ENCODE results near the gene NKAIN2. TPM values are rescaled to one million over a fixed set of nuclear protein-coding genes. Genes with fewer than 3 reads are reported as not detected.

NKAIN2 gene
- polyA plus RNA-seq, 4 donors: 13.1 to 40.0 (median 18.3) TPM

DNA sequence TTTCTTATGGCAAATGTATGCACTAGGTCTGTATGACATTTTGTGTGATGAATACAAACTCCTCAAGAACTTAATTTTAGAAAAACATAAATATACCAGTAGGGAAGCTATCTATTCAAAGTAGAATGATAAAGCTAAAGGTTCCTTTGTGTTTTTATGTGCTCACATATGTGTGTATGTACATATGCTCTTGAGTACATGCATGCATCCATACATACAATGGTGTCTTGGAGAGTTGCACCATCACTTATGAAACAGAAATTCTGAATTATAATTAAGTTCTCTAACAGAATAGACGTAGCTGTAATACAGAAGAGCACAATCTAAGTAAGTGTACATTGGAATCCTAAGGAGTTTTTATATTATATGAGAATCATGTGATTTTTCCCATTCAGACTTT lies 2.3 kb downstream of the NKAIN2 start:
- no peak for DNase-seq (ENCODE audit: low read depth in 4 of 4, low spot score in 3 of 4)

DNA sequence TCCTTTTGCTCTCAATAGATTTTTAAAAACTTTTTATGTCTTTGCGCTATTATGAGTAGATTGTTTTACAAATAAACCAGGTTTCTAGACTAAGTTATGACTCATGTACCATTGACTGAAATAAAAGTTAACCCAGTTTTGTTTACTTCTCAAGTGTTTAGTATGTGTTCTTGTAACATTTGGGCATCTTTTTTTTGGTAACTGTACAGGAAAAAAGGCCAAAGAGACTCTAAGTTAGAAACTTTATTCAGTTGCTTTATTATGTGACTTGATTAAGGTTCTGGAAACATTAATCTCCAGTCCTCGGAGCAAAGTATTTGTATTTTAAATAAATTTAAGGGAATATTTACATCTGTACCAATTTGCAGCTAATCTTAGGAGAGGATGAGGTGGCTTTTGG lies 2.9 kb downstream of the NKAIN2 start:
- DNase-seq (ENCODE audit: low read depth in 4 of 4, low spot score in 3 of 4): no peak

DNA sequence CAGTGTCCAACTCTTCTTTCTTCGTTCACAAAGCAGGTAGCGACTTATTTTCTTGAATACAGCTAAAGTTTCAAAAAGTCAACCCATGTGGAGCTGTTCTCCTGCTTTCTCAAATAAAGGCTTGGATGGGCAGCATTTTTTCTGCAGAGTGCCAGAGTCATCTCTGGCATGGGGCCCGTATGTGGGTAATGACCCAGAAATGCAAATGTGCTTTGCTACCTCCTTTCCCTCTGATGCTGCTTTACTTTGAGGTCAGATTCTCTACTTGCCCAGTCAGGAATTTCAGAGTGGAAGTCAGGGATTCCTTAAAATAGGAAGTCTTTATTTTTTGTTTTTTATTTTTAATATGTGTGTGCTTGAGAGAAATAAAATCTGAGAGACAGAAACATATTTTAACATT lies 4.9 kb downstream of the NKAIN2 start:
- no peak for DNase-seq (ENCODE audit: low read depth in 4 of 4, low spot score in 3 of 4)

DNA sequence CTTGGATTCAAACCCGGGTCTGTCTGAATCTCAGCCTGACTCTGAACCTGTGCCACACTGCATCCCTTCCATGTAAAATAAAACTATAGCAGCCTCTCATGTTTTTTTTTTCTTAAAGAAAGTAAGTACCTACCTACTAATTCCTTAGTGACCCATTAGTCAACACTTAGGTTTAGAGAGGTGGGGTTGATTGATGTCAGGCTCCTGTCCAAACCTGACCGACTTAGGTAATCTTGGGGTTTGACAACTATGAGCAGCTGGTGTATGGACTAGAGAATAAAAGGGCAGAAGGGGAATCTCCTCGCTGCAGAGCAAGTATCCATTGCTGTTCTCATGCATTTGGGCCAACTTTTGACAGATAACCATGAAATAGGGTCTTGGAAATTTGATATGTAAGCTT lies 6.5 kb downstream of the NKAIN2 start:
- no peak for DNase-seq (ENCODE audit: low read depth in 4 of 4, low spot score in 3 of 4)

DNA sequence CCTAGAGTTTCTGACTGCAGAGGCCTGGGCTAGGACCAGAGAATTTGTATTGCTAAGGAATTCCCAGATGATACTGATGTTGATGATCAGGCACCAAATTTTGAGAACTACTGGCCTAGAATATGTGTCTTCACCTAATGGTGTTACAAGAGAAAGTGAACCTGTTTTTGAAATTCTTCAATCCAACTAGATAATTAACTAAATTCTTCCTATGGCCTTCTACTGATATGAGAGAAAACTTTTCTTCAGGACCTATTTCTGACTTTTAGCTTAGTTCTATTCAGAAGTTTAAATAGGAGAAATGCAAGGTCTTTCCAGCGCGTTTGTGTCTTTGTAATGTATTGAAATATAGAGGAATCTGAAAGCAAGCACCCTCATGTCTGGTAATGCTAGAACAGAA lies 7.3 kb downstream of the NKAIN2 start:
- DNase-seq (ENCODE audit: low read depth in 4 of 4, low spot score in 3 of 4): no peak

DNA sequence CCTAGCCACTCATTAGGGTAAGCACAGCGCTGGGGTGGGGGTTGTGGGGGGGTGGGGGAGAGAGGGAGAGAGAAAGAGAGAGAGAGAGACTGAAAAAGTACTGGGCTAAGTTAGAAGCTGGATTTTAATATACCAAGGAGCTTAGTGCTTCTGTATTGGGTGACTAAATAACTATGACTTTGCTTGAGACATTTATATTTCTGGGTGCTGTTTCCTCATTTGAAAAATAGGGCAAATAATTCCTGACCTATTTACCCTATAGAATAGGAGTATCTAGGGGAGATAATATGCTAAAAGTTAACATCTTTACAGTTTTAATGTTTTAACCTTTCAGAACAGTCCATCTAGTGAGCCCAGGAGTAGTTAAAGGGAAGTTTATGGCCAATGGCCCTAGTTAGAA lies 7.7 kb downstream of the NKAIN2 start:
- DNase-seq (ENCODE audit: low read depth in 4 of 4, low spot score in 3 of 4): no peak

DNA sequence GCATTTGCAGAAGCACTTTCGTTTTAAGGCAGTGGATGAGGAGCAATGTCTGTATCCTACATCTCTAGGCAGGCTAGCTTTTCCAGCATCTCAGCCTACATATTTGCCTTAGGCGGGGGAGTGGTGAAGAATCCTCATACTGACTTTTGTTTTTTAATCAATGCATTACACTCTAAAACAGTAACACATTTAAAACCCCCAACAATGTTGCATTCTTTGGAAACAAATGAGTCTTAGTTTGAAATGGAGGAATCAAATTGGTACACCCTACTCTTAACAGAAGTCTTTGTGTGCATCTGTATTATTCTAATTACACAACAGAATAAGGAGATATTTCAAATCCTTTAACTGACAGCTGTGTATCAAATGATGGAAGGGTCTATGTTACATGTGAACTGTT lies 9.0 kb downstream of the NKAIN2 start:
- no peak for DNase-seq (ENCODE audit: low read depth in 4 of 4, low spot score in 3 of 4)

DNA sequence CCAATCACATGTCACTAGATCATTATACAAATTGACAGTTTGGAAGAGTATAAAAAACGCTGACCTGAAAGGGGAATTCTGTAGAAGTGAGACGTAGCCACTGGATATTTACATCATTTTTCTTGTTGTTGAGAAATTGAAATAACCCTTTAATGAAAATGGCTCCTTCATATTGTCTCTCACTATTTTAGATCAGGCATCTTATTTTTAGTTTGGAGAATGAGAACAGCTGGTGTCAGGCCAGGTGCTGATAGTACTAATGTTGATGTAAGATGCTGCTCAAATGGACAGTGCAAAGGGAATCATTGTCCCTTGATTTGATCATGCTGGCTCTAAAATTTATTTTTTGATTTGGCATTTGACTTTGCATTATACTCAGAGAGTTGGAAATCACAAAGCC lies 17.4 kb downstream of the NKAIN2 start:
- DNase-seq (ENCODE audit: low read depth in 4 of 4, low spot score in 3 of 4): no peak

DNA sequence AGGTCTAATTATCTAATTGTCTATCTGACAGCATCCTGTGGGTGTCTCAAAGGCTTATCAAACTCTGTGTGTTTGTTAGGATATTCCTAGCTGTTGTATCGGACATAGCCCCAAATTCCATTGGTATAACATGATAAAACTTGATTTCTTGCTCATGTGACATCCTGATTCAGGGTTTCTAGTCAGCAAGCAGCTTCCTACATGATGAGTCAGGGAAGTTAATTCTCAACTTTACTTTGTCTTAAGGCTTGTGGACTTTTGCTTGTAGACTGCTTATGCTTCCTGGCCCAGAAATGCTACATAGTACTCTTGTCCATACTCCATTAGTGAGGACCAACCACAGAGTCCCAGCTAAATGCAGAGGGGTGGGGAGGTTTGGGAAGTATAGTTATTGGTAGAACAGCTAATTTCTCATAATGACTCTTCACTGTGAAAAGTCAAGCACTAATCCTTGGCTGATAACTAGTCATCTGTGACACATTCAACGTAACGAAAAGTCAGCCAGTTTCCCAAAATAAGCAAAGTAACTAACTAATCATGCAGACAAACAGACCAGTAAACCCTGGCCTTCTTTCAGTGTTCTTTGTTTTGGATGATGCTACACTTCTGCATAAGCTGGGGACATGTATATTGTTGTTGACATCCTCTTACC lies 25.8 kb downstream of the NKAIN2 start:
- DNase-seq (ENCODE audit: low read depth in 4 of 4, low spot score in 3 of 4): no peak

DNA sequence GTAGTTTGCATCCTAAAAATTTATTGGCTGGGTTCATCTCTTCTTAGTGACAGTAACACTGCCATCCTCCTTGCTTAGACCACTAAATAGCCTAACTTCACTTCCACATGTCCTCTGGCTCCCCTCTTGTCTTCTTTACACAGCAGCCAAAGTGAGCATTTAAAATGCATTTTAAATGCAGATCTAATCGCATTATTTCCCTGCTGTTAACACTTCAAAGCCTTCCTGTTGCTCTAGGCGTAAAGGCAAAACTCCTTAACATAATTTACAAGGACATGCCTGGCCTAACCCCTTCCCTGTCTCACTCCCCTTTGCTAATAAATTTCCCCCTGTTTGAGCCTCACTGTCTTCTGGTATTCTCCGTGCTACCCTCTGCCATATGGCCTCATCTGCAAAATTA lies 26.5 kb downstream of the NKAIN2 start:
- DNase-seq (ENCODE audit: low read depth in 4 of 4, low spot score in 3 of 4): peak in 1 of 4 donors; percentile 45

DNA sequence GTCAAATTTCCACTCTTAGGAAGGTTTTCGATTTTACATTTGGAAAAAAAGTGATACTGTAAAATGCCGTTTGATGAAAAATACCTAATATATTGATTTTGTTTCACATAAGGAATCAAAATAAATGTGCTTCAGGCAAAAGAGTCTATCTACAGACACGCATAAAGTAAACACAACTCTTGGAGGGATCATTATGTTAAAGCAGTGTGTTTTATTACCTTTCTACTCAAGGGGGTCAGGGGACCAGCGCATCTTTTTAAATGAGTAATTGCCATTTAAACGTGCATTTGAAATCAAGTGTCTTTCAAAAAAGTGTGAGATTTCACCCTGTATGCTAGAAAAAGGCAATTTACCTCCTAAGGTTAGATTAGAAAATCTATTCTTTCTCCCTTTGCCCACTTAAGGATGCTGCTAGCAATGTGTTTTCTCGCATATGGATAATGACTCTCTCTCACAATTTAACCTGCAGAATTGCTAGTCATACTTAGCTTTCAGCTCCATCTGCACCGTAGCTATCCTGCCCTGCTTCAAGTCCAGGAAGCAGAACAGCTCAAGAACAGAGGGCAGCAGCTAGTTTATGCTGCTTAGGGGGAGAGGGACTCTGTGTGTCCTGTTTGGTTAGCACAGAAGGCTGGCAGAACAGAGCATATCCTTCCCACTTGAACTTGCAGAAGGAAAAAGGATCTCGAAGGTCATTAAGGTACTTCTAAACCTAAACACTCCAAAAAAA lies 35.0 kb downstream of the NKAIN2 start:
- DNase-seq (ENCODE audit: low read depth in 4 of 4, low spot score in 3 of 4): no peak

DNA sequence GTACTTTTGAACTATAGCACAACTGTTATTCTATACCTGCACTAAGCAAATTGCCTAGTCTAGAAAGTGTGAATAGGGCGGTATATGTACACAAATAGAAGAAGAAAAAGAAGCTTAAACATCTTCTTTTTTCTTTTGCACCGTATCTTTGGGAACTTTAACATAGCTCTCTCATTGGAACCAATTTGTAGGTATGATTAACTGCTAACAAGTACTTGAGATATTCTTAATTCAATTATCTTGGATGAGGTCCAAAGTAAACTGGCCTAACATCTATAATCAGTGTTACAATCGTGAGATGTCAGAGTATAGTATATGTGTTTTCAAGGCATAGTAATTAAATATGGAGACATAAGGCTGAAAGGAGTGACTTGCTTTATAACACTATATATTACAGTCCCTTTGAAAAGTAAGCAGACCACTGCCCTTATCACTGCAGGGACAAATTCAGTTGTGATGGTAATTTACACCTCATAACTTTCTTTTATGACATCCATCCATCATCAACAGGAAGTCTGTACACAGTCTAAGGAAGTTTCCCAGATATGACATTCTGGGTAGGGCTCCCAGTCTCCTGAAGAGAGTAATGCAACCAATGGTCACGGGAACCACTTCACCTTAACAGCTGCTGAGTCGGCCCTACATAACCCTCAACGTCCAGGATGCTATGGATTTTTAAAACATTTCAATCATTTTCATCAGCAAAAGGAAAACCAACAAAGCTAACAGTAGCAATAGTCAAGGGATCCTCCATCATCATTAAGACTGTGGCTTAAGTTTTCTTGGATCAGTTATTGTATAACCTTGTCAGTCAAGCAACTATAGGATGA lies 37.6 kb downstream of the NKAIN2 start:
- no peak for DNase-seq (ENCODE audit: low read depth in 4 of 4, low spot score in 3 of 4)

DNA sequence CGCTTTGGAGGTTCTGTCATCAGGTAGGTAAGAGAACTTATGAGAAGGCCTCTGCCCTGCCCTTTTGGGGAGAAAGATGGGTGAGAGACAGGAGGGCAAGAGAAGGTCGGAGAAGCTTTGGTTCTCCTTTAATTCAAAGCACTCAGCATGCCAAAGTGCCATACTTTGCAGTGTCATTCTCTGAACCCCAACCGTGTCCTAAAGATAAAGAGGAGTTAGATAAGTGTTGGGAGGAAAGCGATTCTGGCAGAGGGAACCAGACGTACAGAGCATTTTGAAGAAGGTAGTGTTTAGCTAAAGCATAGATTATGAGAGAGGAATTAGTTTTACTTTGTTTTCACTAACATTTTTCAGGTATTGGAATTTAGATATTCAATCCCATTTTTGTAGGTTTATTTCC lies 40.3 kb downstream of the NKAIN2 start:
- DNase-seq (ENCODE audit: low read depth in 4 of 4, low spot score in 3 of 4): no peak

DNA sequence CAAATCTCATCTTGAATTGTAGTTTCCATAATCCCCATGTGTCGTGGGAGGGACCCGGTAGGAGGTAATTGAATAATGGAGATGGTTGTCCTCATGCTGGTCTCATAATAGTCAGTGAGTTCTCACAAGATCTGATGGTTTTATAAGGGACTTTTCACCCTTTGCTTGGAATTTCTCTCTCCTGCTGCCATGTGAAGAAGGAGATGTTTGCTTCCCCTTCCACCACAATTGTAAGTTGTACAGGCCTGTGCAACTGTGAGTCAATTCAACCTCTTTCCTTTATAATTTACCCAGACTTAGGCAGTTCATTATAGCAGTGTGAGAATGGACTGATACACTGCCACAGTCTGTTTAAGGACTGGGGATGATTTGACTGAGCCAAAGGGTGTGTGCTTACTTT lies 44.7 kb downstream of the NKAIN2 start:
- DNase-seq (ENCODE audit: low read depth in 4 of 4, low spot score in 3 of 4): no peak

DNA sequence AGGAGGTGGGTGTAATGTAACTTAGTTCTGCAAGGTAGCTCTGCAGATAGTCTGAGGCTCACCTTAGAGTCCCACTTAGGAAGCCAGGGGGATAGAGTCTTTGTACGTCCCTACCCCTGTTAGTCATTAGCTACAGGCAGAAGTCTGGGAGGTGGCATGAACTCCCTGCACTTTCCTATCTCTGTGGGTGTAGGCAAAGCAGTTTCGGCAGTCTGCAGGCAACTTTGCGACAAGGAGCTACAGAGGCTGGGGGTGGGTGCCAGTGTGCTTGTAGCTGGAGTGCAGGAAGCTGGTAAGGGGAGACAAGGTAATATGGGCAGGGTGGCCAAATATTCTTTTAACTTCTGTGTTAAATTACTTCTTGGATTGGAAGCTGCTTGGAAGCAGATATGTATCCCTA lies 45.7 kb downstream of the NKAIN2 start:
- no peak for DNase-seq (ENCODE audit: low read depth in 4 of 4, low spot score in 3 of 4)

DNA sequence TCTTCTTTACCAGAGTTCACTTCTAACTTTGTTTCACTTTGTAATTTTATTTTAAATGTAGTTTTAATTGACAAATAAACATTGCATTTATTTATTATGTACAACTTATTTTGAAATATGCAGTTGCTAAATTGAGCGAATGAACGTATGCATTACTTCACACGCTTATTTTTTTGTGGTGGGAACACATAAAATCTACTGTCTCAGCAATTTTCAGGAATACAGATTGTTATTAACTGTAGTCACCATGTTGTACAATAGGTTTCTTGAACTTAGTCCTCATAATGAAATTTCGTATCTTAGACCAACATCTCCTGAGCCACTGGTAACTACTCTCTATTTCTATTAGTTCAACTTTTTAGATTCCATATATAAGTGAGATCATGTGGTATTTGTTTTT lies 46.9 kb downstream of the NKAIN2 start:
- no peak for DNase-seq (ENCODE audit: low read depth in 4 of 4, low spot score in 3 of 4)

DNA sequence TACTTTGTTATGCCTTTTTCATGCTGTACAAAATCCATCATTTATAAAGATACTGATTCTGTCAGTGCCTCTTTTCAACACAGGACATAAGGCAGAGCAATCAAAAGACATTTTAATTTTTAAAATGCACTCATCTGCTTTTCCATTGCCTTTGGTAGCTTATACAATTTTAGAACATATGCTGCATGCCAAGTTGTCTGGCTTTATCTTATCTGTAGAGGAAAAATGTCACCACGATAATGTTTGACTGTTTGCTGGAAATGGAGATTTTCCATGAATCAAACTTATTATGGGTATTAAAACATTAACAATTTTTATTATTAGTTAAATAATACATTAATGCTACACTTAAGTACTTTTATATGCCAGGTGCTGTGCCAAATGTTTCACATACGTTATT lies 50.5 kb downstream of the NKAIN2 start:
- DNase-seq (ENCODE audit: low read depth in 4 of 4, low spot score in 3 of 4): no peak

DNA sequence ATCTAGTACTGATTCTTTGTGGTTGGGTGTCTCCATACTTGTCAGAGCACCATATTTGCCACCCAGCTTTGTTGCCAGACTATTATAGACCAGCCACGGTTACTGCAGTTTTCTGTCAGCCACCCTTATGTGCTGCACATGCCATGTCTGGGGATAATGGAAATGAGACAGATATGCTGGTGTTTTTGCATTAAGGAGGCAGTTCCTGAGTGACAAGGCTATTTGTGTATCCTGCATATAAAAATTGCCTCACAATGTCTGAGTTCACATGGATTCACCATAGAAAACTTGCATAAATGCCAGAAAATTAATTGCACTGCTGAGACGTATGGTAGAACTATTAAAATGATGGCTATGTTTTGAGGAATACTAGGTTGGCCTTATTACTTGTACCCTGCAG lies 51.8 kb downstream of the NKAIN2 start:
- DNase-seq (ENCODE audit: low read depth in 4 of 4, low spot score in 3 of 4): no peak

DNA sequence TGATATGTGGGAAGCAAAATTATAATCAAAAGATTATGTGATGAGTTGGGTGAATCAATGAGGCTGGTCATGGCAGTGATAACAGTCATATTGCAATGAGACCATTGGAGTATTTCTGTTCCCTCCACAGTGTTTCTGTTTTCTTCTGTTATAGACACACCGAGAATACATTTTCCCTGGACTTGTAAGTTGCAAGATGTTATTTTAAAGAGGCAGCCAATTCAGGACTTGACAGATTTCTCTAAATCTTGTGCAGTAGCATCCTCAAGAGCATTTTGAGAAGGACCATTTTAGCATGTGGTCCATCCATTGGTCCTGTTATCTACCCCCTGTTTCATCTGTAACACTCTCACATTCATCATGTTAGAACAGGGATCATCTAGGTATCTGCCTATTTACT lies 55.6 kb downstream of the NKAIN2 start:
- DNase-seq (ENCODE audit: low read depth in 4 of 4, low spot score in 3 of 4): no peak

DNA sequence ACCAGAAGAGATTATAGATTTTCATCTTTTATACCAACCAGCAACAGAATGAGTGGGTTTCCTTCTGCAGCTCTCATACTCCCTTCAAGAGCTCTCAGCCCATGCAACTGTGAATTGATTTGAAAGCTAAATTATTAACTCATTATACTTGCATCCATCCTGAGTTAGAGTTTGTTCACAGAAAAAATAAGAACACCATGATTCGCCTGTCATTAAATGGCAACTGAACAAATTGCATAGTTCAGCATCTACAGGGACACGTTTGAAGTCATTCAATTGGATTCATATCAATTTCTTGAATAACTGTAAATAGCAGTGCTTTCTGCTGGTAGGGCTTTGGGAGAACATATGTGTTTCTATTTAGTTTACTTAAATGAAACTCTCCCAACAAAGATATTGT lies 65.7 kb downstream of the NKAIN2 start:
- DNase-seq (ENCODE audit: low read depth in 4 of 4, low spot score in 3 of 4): no peak

DNA sequence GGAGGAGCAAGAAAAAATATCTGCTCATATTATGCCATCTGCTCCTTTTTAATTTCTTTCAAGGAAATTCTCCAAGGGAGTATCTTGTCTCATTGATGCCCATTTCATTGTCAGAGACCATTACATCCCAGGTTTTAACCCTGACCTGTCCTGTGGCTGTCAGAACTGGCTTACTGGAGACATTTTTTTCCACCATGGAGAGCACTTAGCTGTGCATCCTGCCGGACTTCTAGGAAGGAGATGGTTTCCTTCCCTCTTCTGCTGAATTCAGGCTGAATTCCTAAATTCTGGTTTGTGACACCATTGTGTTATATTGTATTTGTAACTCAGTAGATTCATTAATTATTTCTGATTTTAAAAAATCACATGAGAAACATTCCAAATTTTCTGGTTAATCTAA lies 70.3 kb downstream of the NKAIN2 start:
- no peak for DNase-seq (ENCODE audit: low read depth in 4 of 4, low spot score in 3 of 4)

DNA sequence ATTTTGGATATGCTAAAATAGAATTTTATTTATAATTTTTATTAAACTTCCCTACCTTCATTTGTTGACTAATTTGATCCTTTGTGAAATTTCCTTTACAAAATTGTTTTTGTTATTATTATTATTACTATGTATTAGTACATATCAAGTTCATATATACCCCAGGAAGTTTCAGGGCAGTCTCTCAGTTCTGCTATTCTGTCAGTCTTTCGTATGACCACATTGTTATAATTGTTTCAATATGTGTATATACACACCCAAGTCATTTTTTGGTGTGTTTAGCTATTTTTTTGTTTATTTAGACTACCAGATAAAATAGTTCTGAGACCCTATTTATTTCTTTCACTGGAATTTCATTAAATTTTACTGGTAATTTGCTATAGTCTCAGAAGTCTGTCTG lies 72.1 kb downstream of the NKAIN2 start:
- DNase-seq (ENCODE audit: low read depth in 4 of 4, low spot score in 3 of 4): no peak

All from left renal pelvis (tissue), 4 donors.